Stomach (tissue), 4 donors: ENCODE measurements around the gene STUM.

Source experiments
- EP300 ChIP-seq: sonication (generic); formaldehyde crosslinking; IDR thresholded peaks from one replicate; pipeline ENCODE4 v1.6.1; 2017; ENCODE audit warnings: antibody characterized with exemption
- TF ChIP-seq, protein P1 (sequence below), 7 experiments: fragments of 450-650 bp in 4 of 7; fragments of 200-600 bp in 3 of 7; sonication (generic) in 3 of 7; IDR thresholded peaks; one replicate each; pipeline ENCODE4 v1.5.1; 2016 to 2019; ENCODE audit warnings: antibody characterized with exemption in 7 of 7, control low read depth in 2 of 7, mild to moderate bottlenecking in 1 of 7

DNA sequence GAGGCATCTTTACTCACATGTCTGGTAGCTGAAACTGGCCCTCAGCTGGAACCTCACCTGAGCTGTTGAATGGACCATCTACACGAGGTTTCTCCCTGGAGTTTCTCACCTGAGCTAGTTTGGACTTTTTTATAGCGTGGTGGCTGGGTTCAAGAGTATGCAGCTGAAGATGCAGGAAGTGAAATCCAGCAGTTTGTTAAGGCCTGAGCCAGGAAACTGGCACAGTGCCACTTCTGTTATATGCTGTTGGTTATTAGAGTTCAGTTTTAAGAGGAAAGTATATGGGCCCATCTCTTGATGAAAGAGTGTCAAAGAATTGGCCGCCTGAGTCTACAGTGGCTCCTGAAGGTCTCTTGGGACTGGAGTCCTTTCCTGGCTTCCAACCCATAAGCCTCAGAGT is 35.6 kb downstream of the STUM start:
- TF ChIP-seq, protein P1, sequence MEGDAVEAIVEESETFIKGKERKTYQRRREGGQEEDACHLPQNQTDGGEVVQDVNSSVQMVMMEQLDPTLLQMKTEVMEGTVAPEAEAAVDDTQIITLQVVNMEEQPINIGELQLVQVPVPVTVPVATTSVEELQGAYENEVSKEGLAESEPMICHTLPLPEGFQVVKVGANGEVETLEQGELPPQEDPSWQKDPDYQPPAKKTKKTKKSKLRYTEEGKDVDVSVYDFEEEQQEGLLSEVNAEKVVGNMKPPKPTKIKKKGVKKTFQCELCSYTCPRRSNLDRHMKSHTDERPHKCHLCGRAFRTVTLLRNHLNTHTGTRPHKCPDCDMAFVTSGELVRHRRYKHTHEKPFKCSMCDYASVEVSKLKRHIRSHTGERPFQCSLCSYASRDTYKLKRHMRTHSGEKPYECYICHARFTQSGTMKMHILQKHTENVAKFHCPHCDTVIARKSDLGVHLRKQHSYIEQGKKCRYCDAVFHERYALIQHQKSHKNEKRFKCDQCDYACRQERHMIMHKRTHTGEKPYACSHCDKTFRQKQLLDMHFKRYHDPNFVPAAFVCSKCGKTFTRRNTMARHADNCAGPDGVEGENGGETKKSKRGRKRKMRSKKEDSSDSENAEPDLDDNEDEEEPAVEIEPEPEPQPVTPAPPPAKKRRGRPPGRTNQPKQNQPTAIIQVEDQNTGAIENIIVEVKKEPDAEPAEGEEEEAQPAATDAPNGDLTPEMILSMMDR (IDR thresholded peaks at IDR 0.05): no peak
- TF ChIP-seq EP300: no peak
